Lung (tissue), 12 donors: Measurements from ENCODE around the gene ACACB. TPM values are rescaled to one million over a fixed set of nuclear protein-coding genes. Genes with fewer than 3 reads are reported as not detected.

Source experiments
- ATAC-seq: fragments of 200-7000 bp; cut with Tn5 transposase; one replicate; pipeline ENCODE4 v1.9.1; 2020; ENCODE audit warnings: moderate number of reproducible peaks; ENCODE audit not compliant: insufficient read depth, low FRiP score
- DNase-seq, 3 donors: peaks; one replicate each; pipeline ENCODE4 v3.0.0-alpha.2; 2013 to 2017
- H3K27ac ChIP-seq, 2 donors: one replicate each; pipeline ENCODE4 v1.5.1; 2013; ENCODE audit warnings: mild to moderate bottlenecking in 2 of 2, moderate library complexity in 2 of 2, control low read depth in 1 of 2, inconsistent platforms in 1 of 2, low read depth in 1 of 2, low read length in 1 of 2
- H3K27me3 ChIP-seq, 3 donors: one replicate each; pipeline ENCODE4 v1.5.1; 2013; ENCODE audit warnings: low read length in 2 of 3; ENCODE audit not compliant: control insufficient read depth in 3 of 3, insufficient read depth in 3 of 3
- H3K36me3 ChIP-seq, 4 donors: one replicate each; pipeline ENCODE4 v1.5.1; 2013; ENCODE audit warnings: low read length in 4 of 4, mild to moderate bottlenecking in 1 of 4, moderate library complexity in 1 of 4; ENCODE audit not compliant: control insufficient read depth in 4 of 4, insufficient read depth in 4 of 4
- H3K4me1 ChIP-seq, 5 donors: one replicate each; pipeline ENCODE4 v1.5.1; 2013; ENCODE audit warnings: low read length in 5 of 5, mild to moderate bottlenecking in 2 of 5, moderate library complexity in 1 of 5; ENCODE audit not compliant: control insufficient read depth in 5 of 5, insufficient read depth in 5 of 5
- H3K4me3 ChIP-seq: one replicate; pipeline ENCODE4 v1.5.1; 2013; ENCODE audit warnings: mild to moderate bottlenecking, control low read depth, moderate library complexity
- H3K9ac ChIP-seq, 2 donors: one replicate each; pipeline ENCODE4 v1.5.1; 2013; ENCODE audit warnings: low read length in 2 of 2, control low read depth in 1 of 2; ENCODE audit not compliant: insufficient read depth in 1 of 2
- H3K9me3 ChIP-seq, 4 donors: one replicate each; pipeline ENCODE4 v1.5.1; 2013; ENCODE audit warnings: low read length in 3 of 4, mild to moderate bottlenecking in 1 of 4, moderate library complexity in 1 of 4; ENCODE audit not compliant: control insufficient read depth in 4 of 4, insufficient read depth in 3 of 4
- WGBS, 2 donors: extraction: QIAGEN DNeasy Blood & Tissue Kit; methylation state at CpG; one replicate each; pipeline ENCODE4 v1.1.7; 2013; 5-methylcytosine and 5-hydroxymethylcytosine counted together
- polyA plus RNA-seq, 2 donors: library from polyadenylated mRNA; stranded (reverse); fragments of 200-250 nt; gene quantifications; one replicate each; pipeline ENCODE4 v1.2.1, GENCODE V29; 2013
- total RNA-seq, 2 donors: library from RNA; depleted of rRNA in 1 of 2; stranded (reverse); fragments of >200 nt in 1 of 2; gene quantifications; one replicate each; pipeline ENCODE4 v1.2.1, GENCODE V29; 2014 to 2021
- TF ChIP-seq, protein P1 (sequence below): IDR thresholded peaks from 2 replicates; pipeline ENCODE4 v1.5.1; 2012; ENCODE audit warnings: mild to moderate bottlenecking; ENCODE audit errors: control extremely low read depth, extremely low read depth
- donor health status: control.
- donor health status: control.
- donor health status: Bipolar disorder and iron deficiency.
- donor health status: healthy.
- donor health status: DM: yes; HTN: yes; CAD: no.

The ACACB gene
- total and polyA plus RNA-seq, 4 donors: 2.9 to 24.5 (median 18.2) TPM

DNA sequence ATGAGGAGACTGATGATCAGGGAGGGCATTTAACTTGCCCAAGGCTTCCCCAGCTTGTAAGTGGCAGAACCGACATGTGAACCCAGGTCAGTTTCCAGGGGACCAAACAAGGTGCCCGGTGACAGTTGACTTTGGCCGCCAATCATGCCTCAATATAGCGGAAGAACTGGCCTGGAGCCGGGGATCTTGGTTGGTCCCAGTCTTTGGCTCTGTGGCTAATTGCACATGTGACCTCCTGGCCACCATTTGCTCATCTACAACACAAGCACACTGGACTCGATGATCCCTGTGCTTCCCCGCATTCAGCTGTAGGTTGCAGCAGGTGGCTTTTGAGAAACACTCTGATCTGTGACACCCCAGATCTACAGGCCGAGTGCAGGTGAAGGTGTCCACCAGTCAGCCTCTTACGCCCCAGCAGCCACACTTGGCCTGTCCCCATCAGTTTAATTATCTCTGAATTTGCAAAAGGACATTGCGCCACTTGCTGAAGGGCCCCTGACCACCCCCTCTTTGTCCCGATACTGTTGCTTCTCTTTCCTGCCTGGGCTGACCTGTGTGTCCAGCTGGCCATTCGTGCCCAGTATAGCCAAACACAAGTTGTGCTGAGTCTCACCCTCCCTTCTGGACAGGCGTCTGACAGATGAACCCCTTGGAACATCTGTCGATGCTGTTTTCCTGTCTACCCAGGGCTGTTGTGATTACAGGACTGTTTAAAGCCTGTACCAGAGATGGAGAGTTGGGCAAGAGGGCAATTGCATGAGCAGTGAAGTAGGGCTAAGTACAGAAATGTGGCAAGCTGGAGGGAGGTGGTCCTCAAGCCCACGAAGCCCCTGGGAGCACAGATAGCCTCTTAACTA lies 14.1 kb downstream of the ACACB start:
- peaks cover 0 to 2% (median 0%) of the 10 kb centered on the region in 3 donors for H3K27me3 ChIP-seq
- no peaks in the 10 kb centered on the region for H3K9me3 ChIP-seq
- peak overlapping the region in 1 of 2 donors; percentile 83 for H3K27ac ChIP-seq
- no peak overlapping the region for H3K4me3 ChIP-seq
- peaks cover 4 to 11% (median 4%) of the 10 kb centered on the region in 5 donors for H3K4me1 ChIP-seq
- ATAC-seq: no peak
- TF ChIP-seq, protein P1, sequence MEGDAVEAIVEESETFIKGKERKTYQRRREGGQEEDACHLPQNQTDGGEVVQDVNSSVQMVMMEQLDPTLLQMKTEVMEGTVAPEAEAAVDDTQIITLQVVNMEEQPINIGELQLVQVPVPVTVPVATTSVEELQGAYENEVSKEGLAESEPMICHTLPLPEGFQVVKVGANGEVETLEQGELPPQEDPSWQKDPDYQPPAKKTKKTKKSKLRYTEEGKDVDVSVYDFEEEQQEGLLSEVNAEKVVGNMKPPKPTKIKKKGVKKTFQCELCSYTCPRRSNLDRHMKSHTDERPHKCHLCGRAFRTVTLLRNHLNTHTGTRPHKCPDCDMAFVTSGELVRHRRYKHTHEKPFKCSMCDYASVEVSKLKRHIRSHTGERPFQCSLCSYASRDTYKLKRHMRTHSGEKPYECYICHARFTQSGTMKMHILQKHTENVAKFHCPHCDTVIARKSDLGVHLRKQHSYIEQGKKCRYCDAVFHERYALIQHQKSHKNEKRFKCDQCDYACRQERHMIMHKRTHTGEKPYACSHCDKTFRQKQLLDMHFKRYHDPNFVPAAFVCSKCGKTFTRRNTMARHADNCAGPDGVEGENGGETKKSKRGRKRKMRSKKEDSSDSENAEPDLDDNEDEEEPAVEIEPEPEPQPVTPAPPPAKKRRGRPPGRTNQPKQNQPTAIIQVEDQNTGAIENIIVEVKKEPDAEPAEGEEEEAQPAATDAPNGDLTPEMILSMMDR: no peak
- H3K36me3 ChIP-seq: peaks cover 0 to 1% (median 0%) of the 10 kb centered on the region in 4 donors
- no peak for DNase-seq
- H3K9ac ChIP-seq: no peak overlapping the region
- 69 to 82% methylated on average over 15 of the region's 15 CpGs for WGBS, 2 donors

DNA sequence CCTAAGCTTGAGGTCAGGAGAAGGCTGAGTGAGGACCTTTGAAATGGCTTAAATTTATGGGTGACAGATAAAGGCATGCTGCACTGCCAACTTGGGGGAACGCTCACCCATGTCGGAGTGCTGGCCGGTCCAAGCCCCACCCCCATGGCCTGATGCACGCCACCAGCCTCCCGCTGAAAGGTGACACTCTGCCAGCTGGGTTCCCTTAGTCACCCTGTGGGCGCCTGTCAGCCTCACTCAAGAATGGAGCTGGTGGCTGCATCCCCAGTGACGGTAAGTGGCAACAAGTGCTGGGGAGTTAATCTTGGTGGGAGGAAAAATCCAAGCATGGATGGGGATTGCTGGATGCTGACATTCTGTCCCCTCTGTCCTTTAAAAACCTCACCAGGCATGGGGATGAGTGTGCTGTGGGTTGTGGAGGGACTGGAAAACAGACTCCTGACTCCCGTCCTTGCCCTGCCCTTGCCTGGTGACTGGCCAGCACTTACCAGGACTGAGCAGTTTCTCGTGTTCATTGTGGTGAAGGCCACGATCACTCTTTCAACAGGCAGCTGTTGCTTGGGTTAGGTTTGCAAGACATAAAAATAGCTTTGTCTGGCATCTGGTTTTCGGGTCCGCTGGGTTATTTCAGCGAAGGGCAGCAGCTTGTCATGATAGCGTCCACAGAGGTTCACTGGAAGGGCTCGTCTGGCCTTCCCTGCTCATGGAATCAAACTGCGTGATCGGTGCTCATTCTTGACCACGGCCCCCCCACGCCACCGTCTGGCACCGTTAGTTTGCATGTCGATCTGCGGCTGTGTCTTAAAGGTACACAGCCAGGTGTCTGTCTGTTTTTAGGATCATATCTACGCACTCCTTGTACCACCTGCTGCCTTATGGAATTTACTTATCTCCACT lies 15.0 kb downstream of the ACACB start:
- no peak for ATAC-seq
- H3K9ac ChIP-seq: no peak overlapping the region

DNA sequence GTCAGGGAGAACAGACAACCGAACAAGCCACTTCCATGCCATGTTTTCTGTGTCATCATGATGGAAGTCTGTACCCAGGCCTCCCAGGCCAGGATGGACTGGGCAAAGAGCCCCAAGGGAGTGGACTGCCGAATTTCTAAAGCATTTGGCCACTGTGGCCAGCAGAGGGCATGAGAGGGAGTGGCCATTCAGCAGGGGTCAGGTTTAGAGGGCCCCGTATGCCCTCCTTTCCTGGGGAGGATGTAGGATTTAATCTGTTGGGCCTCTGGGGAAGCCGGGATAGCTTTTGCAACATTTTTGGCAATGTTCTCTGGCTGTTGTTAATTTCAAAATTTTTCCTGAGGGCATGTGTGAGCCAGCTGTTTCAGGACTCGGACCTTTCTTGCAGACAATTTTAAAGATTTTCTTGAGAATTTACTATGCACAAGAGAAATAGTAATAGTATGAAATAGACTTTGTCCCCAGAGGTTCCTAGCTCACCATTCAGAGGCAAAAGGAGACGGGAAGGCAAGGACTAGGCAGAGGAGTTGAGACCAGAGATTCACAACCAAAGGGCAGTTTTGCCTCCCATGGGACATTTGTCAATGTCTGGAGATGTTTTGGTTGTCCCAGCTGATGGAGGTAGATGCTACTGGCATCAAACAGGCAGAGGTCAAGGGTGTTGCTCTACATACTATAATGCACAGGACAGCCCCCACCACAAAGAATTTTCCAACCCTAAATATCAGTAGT lies 18.0 kb downstream of the ACACB start:
- Histone ChIP-seq H3K27ac (peak overlapping the region in 1 of 2 donors; percentile 10), H3K4me1 (peaks cover 3 to 11% (median 4%) of the 10 kb centered on the region in 5 donors)
- 52 to 55% methylated on average over 6 of the region's 6 CpGs for WGBS, 2 donors

More for the DNA sequence above, 15.0 kb downstream of the ACACB start:
- WGBS, 2 donors: 64 to 65% methylated on average over 24 of the region's 24 CpGs
- peaks cover 0 to 1% (median 0%) of the 10 kb centered on the region in 4 donors for H3K36me3 ChIP-seq
- TF ChIP-seq, protein P1: no peak
- H3K9me3 ChIP-seq: no peaks in the 10 kb centered on the region
- H3K4me3 ChIP-seq: no peak overlapping the region
- no peak for DNase-seq
- peak overlapping the region in 1 of 2 donors; percentile 91 for H3K27ac ChIP-seq
- peaks cover 0 to 2% (median 0%) of the 10 kb centered on the region in 3 donors for H3K27me3 ChIP-seq
- H3K4me1 ChIP-seq: peaks cover 4 to 11% (median 4%) of the 10 kb centered on the region in 5 donors

More for the DNA sequence above, 18.0 kb downstream of the ACACB start:
- ATAC-seq (no peak), DNase-seq (peak; percentile 41 to 74 (median 67))
- H3K9ac ChIP-seq: no peak overlapping the region
- no peak overlapping the region for H3K4me3 ChIP-seq
- no peaks in the 10 kb centered on the region for H3K9me3 ChIP-seq
- TF ChIP-seq, protein P1: no peak
- peaks cover 0 to 2% (median 0%) of the 10 kb centered on the region in 3 donors for H3K27me3 ChIP-seq
- H3K36me3 ChIP-seq: peaks cover 0 to 1% (median 0%) of the 10 kb centered on the region in 4 donors
